HepG2 (cell line): ENCODE measurements around the gene NFKB2. TPM values are rescaled to one million over a fixed set of nuclear protein-coding genes. Genes with fewer than 3 reads are reported as not detected.

ENCODE experiments used
- ARNT ChIP-seq: fragments of 450-650 bp; IDR thresholded peaks from 2 replicates; pipeline ENCODE4 v1.6.1; 2017
- KLF15 ChIP-seq: sonication (generic); formaldehyde crosslinking; IDR thresholded peaks from 2 replicates; pipeline ENCODE4 v1.8.1; 2023; ENCODE audit warnings: borderline replicate concordance, mild to moderate bottlenecking, inconsistent platforms, missing genetic modification reagents, mixed read lengths
- ZMYM4 ChIP-seq: sonication (generic); formaldehyde crosslinking; IDR thresholded peaks from 2 replicates; pipeline ENCODE4 v1.8.1; 2023; ENCODE audit warnings: mild to moderate bottlenecking, missing genetic modification reagents
- ZNF703 ChIP-seq: sonication (generic); formaldehyde crosslinking; IDR thresholded peaks from 2 replicates; pipeline ENCODE4 v1.5.1; 2020; ENCODE audit warnings: missing genetic modification reagents, mild to moderate bottlenecking, moderate library complexity, borderline replicate concordance
- polyA plus RNA-seq, 8 experiments: library from polyadenylated mRNA; depleted of rRNA in 3 of 8; stranded (reverse) in 7 of 8; unstranded in 1 of 8; fragments of >200 nt; fragmentation: Illumina TruSeq in 4 of 8; extraction: Trizol in 4 of 8; gene quantifications; 2 replicates each; pipeline versions ENCODE4 v1.2.1 to v1.2.3, GENCODE V29; 2011 to 2016; ENCODE audit warnings: low read depth in 4 of 8, missing spikeins in 1 of 8, mixed read lengths in 1 of 8; ENCODE audit not compliant: insufficient read depth in 1 of 8
- total RNA-seq, 5 experiments: library from RNA; depleted of rRNA; stranded (reverse); fragments of >200 nt; fragmentation: Illumina TruSeq; extraction: Trizol; gene quantifications; 2 replicates each; pipeline ENCODE4 v1.2.3, GENCODE V29; 2016; ENCODE audit warnings: low read depth in 1 of 5
- TF ChIP-seq, protein P1 (sequence below): sonication (generic); formaldehyde crosslinking; IDR thresholded peaks from 2 replicates; pipeline ENCODE4 v1.4.0; 2020; ENCODE audit warnings: missing genetic modification reagents
- TF ChIP-seq, protein P2 (sequence below): IDR thresholded peaks from 2 replicates; pipeline ENCODE4 v1.6.1; 2012; ENCODE audit warnings: low read length, improper control_type of control experiment

Gene NFKB2
- total and polyA plus RNA-seq, 2 of the 13 experiments (the other 11 are each of a cell fraction or from before 2014, with no cell fraction given) = 7.7 to 12.5 TPM

DNA sequence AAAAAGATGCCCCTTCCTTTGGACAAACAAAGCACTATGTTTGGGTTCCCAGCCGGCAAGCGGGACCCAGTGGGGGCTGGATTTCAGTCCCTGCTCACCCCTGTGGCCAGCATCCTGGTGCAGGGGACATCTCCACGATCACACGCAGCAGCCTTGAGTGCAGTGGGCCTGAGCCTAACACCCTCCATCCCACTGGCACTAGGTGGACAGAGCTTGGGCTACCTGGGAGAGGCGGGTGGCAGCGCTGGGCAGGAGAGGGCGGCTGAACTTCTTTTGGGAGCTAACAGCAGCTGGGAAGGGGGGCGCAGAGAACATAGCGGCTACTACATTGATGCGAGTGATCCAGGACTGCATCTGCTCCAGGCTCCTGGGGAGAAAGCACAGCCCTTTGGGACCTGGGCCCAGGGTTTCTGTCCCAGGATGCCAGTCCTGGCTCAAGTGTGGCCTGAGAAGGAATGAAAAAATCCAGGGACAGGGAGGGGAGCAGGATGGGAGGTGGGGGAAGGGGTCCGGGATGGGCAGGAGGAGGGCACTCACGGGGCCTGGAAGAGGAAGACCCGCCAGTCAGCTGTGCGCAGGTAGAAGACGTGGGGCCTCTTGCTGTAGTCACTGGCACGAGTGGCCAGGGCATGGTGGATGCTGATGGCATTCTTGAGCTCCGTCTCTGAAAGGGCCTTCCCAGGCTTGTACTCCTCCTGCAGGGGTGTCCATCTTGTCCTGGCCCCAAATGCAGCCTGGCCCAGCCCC is 9.0 kb downstream of the NFKB2 start (continued):
- TF ChIP-seq, protein P1, sequence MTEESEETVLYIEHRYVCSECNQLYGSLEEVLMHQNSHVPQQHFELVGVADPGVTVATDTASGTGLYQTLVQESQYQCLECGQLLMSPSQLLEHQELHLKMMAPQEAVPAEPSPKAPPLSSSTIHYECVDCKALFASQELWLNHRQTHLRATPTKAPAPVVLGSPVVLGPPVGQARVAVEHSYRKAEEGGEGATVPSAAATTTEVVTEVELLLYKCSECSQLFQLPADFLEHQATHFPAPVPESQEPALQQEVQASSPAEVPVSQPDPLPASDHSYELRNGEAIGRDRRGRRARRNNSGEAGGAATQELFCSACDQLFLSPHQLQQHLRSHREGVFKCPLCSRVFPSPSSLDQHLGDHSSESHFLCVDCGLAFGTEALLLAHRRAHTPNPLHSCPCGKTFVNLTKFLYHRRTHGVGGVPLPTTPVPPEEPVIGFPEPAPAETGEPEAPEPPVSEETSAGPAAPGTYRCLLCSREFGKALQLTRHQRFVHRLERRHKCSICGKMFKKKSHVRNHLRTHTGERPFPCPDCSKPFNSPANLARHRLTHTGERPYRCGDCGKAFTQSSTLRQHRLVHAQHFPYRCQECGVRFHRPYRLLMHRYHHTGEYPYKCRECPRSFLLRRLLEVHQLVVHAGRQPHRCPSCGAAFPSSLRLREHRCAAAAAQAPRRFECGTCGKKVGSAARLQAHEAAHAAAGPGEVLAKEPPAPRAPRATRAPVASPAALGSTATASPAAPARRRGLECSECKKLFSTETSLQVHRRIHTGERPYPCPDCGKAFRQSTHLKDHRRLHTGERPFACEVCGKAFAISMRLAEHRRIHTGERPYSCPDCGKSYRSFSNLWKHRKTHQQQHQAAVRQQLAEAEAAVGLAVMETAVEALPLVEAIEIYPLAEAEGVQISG (CRISPR knock-in tag) = no peak
- no peak for TF ChIP-seq ZMYM4 (CRISPR knock-in tag)
- no peak for TF ChIP-seq ZNF703 (CRISPR knock-in tag)
- TF ChIP-seq ARNT = no peak
- TF ChIP-seq, protein P2, sequence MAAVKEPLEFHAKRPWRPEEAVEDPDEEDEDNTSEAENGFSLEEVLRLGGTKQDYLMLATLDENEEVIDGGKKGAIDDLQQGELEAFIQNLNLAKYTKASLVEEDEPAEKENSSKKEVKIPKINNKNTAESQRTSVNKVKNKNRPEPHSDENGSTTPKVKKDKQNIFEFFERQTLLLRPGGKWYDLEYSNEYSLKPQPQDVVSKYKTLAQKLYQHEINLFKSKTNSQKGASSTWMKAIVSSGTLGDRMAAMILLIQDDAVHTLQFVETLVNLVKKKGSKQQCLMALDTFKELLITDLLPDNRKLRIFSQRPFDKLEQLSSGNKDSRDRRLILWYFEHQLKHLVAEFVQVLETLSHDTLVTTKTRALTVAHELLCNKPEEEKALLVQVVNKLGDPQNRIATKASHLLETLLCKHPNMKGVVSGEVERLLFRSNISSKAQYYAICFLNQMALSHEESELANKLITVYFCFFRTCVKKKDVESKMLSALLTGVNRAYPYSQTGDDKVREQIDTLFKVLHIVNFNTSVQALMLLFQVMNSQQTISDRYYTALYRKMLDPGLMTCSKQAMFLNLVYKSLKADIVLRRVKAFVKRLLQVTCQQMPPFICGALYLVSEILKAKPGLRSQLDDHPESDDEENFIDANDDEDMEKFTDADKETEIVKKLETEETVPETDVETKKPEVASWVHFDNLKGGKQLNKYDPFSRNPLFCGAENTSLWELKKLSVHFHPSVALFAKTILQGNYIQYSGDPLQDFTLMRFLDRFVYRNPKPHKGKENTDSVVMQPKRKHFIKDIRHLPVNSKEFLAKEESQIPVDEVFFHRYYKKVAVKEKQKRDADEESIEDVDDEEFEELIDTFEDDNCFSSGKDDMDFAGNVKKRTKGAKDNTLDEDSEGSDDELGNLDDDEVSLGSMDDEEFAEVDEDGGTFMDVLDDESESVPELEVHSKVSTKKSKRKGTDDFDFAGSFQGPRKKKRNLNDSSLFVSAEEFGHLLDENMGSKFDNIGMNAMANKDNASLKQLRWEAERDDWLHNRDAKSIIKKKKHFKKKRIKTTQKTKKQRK = no peak
- TF ChIP-seq KLF15 = no peak
